Measurements from ENCODE around the gene ADAMTS17.

DNA sequence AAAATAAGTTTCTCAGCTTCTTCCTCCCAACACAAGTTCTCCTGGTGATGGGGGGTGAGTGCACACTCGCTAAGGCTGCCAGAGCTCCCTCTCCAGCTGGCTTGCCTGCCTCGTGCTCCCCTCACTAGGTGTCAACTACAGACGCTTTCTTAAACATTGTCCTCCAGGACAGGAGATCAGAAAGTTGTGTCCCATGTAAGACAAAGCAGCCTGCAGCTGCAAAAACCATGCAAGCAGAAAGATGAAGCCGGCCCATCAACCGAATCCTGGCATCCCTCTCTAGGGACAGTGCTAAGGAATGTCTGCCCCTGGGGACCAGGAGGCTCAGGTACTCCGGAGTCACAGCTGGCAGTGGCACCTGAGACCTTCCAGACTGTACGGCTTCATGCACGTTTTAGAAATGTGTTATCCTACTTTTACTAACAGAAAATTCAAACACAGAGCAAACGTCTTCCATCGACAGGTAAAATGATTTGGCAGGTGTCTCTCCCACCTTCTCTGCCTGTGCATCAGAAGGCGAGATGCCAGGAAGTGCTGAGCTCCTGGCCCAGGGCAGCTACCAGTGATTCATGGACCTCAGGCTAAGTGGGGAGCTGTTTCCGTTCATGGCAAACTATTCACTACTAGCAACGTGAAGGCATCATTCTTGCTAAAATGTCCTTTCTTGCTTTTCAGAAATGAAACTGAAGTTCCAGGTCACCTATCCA lies 246.1 kb downstream of the ADAMTS17 start:
- TF ChIP-seq CTCF (IDR thresholded peaks at IDR 0.05) (no peak), POLR2A (IDR thresholded peaks at IDR 0.05) (no peak)
